Choroid plexus epithelial cell (primary cell): ENCODE results near the gene DOCK2.

Experiments
- DNase-seq: peaks from one replicate; pipeline ENCODE4 v3.0.0-alpha.2; 2010; ENCODE audit warnings: low read depth
- H3K4me3 ChIP-seq: 2 replicates; pipeline ENCODE4 v1.5.1; 2011; ENCODE audit warnings: low read depth, mild to moderate bottlenecking, control low read depth, low read length, moderate library complexity
- CTCF ChIP-seq: conservative IDR thresholded peaks from 2 replicates; pipeline ENCODE4 v1.5.1; 2011; ENCODE audit warnings: low read depth, mild to moderate bottlenecking, control low read depth, inconsistent platforms, low read length, moderate library complexity

DOCK2 gene

GRCh38 chr5:169938439-169938838 lies 301.4 kb downstream of the DOCK2 start:
- DNase-seq, result no peak
- no peak for TF ChIP-seq CTCF
- H3K4me3 ChIP-seq, result no peak overlapping the region

- H3K4me3 ChIP-seq, result no peak overlapping the region
- TF ChIP-seq CTCF, result no peak
- DNase-seq, result no peak
Measured at GRCh38 chr5:169939731-169940130, 302.7 kb downstream of the DOCK2 start.

GRCh38 chr5:169941542-169941941 lies 304.5 kb downstream of the DOCK2 start:
- no peak overlapping the region for H3K4me3 ChIP-seq

DNA sequence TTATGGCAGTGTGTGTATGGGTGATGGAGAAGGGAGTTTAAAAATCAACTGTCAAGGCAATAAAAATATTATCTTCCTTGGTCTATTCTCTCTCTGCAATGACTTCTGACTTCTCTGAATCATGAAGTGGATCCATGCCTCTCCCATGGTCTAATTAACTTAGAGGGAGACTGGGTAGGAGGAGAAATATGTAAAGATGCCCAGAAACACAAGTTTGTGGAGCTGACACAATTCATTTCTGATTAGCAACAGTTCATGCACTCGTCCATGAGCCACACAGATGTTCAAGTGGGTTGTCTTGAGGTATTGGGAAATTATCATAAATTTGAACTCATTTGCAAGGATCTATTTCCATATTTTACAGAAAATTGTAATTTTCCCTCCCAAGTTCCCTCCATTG lies 305.1 kb downstream of the DOCK2 start:
- H3K4me3 ChIP-seq, result no peak overlapping the region
- no peak for TF ChIP-seq CTCF
- DNase-seq, result no peak

More at GRCh38 chr5:169941542-169941941, 304.5 kb downstream of the DOCK2 start:
- DNase-seq, result no peak
- no peak for TF ChIP-seq CTCF

- H3K4me3 ChIP-seq, result no peak overlapping the region
- DNase-seq, result no peak
- no peak for TF ChIP-seq CTCF
Measured at GRCh38 chr5:169943026-169943425, 306.0 kb downstream of the DOCK2 start.

DNA sequence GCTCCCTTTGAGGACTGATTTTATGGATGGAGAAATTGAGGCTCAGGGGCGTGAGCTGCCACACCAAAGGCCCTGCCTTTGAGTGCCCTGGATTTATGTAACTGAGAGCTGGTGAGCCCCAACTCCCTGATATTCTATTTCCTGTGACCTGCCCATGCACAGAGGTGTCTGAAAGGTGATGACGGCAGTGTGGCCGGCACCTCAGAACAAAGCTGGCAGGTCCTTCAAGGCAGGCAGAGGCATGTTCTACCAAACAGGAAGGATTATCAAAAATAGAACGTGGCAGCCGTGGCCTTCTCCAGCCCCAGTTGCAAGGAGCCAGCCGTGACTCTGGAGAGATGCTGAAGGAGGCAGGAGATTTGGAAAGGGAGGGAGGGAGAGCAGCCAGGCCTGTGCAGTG lies 307.0 kb downstream of the DOCK2 start:
- no peak for DNase-seq
- TF ChIP-seq CTCF, result no peak
- no peak overlapping the region for H3K4me3 ChIP-seq

DNA sequence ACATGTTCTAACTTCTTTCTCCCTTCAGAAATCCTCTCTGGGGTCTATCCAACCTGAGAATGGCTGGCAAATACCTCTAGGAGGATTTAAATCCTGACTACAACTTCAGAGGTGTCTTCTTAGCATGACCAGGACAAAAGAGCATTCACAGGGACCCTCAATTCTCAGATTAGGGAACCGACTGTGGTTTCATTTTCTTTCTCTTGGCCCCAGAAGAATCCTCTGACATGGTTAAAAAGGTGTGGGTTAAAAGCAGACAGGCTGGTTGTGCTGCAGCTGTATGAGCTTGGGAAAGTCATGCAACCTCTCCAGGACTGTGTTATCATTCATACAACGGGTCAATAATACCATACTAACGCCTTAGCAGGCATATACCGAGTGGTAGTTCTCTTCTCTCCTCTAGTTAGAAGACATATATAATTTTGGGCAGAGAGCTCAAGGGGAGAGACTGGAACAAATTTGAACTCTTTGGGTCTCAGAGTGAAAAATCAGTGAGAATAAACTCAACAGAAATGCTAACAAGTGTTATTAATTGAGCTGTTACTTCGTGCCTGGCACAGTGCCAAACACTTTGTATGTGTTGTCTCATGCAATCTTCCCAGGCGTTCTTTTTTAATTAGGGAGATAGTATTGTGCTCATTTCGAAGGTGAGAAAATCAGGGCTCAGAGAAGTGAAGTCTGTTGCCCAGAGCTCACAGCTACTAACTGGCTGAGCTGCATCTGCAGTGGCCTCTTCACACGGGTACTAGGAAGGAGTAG lies 308.0 kb downstream of the DOCK2 start:
- no peak for TF ChIP-seq CTCF
- no peak for DNase-seq
- H3K4me3 ChIP-seq, result peak overlapping the region; percentile 31
